SK-N-MC (cell line): ENCODE data around the gene PTPRQ.

Experiments used
- DNase-seq: peaks from one replicate; pipeline ENCODE4 v3.0.0-alpha.2; 2011; ENCODE audit warnings: low read depth, low spot score
- H3K27ac ChIP-seq: fragments of 200-600 bp; sonication (generic); 2 replicates; pipeline ENCODE4 v1.5.1; 2016; ENCODE audit warnings: mixed run types
- H3K36me3 ChIP-seq: fragments of 200-600 bp; sonication (generic); 2 replicates; pipeline ENCODE4 v1.6.1; 2017; ENCODE audit warnings: antibody characterized with exemption, low read length, mixed read lengths; ENCODE audit not compliant: insufficient read depth
- H3K4me3 ChIP-seq: fragments of 200-600 bp; sonication (generic); 2 replicates; pipeline ENCODE4 v1.5.1; 2016
- H3K9ac ChIP-seq: fragments of 200-600 bp; sonication (generic); 2 replicates; pipeline ENCODE4 v1.8.0; 2017; ENCODE audit warnings: mixed run types, mixed read lengths; ENCODE audit not compliant: insufficient read length
- H3K9me3 ChIP-seq: fragments of 200-600 bp; sonication (generic); 2 replicates; pipeline ENCODE4 v1.6.1; 2017; ENCODE audit warnings: low read depth, mild to moderate bottlenecking, antibody characterized with exemption, low read length, moderate library complexity, mixed read lengths
- EZH2 ChIP-seq: fragments of 200-600 bp; sonication (generic); IDR thresholded peaks from one replicate; pipeline ENCODE4 v1.6.1; 2017; ENCODE audit warnings: antibody characterized with exemption
- FOXP2 ChIP-seq: optimal IDR thresholded peaks from 2 replicates; pipeline ENCODE3; 2011; ENCODE audit warnings: mild to moderate bottlenecking, moderate library complexity; ENCODE audit not compliant: insufficient read depth; ENCODE audit errors: extremely low read length, control extremely low read depth
- POLR2AphosphoS5 ChIP-seq: IDR thresholded peaks from 2 replicates; pipeline ENCODE4 v1.6.1; 2012; ENCODE audit warnings: mild to moderate bottlenecking, low read depth, low read length, borderline replicate concordance

The PTPRQ gene

DNA sequence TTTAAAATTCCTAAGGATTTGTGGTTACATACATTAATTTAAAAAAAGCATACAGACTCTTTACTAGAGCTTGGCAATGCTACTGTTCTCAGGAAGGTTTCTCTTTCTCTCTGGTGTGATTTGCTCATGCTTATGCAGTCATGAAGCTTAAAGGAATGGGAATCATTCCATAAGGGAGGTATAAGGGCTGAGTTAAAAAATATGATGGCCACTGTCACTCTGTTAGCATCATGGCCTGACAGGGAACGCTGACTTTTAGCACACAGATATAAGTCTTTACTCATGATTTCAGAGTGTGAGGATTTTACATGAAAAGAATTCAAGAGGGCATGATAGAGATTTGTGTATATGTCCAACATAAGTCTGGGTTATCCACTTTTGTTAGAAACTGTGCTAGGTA lies 276.5 kb downstream of the PTPRQ start:
- TF ChIP-seq EZH2 = no peak
- no peak for TF ChIP-seq POLR2AphosphoS5
- TF ChIP-seq FOXP2 = no peak
- H3K4me3 ChIP-seq = no peak overlapping the region
- no peaks in the 10 kb centered on the region for H3K9me3 ChIP-seq
- no peak overlapping the region for H3K27ac ChIP-seq
- H3K9ac ChIP-seq = no peak overlapping the region
- no peaks in the 10 kb centered on the region for H3K36me3 ChIP-seq
- DNase-seq = no peak

DNA sequence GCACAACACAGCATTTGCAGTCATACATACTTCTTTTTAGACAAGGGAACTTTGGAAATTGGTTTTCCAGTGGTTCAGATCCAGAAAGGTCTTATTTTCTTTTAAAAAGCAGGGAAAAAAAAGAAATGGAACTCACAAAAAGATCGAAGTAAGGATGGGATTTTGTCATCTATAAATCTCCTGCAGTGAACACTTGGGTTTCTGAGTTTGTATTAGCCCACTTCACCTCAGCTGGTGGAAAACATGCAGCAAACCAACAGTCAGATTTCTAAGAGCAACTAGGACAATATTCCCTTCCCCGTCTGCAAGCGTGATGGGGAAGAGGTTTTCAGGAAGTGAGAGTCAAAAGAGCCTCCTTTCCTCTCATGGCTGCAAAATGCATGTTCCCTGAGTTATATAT lies 277.3 kb downstream of the PTPRQ start:
- Histone ChIP-seq H3K36me3 (no peaks in the 10 kb centered on the region), H3K9ac (no peak overlapping the region), H3K9me3 (no peaks in the 10 kb centered on the region), H3K27ac (no peak overlapping the region), H3K4me3 (no peak overlapping the region)
- DNase-seq = no peak
- TF ChIP-seq EZH2 = no peak
- no peak for TF ChIP-seq FOXP2
- no peak for TF ChIP-seq POLR2AphosphoS5
